SK-N-SH treated with all-trans-retinoic acid at 6 μM for 48 hours (cell line): ENCODE measurements around the gene LCE2A.

Experiments
- TOX ChIP-seq: fragments of 250-450 bp; sonication (Bioruptor Pico); IDR thresholded peaks from 2 replicates; pipeline ENCODE4 v1.8.0; 2021; ENCODE audit warnings: mild to moderate bottlenecking, moderate library complexity, borderline replicate concordance
- ZFP3 ChIP-seq: fragments of 250-450 bp; sonication (Bioruptor Pico); IDR thresholded peaks from 2 replicates; pipeline ENCODE4 v1.5.0; 2020; ENCODE audit warnings: mild to moderate bottlenecking, moderate library complexity
- ZFP30 ChIP-seq: fragments of 450-650 bp; formaldehyde crosslinking; IDR thresholded peaks from 2 replicates; pipeline ENCODE4 v1.5.0; 2022; ENCODE audit warnings: mild to moderate bottlenecking, moderate library complexity
- TF ChIP-seq, protein P1 (sequence below): fragments of 250-450 bp; sonication (Bioruptor Pico); IDR thresholded peaks from 2 replicates; pipeline ENCODE4 v1.5.1; 2020; ENCODE audit warnings: low read depth, mild to moderate bottlenecking, moderate library complexity
- TF ChIP-seq, protein P2 (sequence below): fragments of 250-450 bp; sonication (Bioruptor Pico); IDR thresholded peaks from 2 replicates; pipeline ENCODE4 v1.8.0; 2020; ENCODE audit warnings: mild to moderate bottlenecking, moderate library complexity, borderline replicate concordance
- TF ChIP-seq, protein P3 (sequence below): fragments of 250-450 bp; sonication (Bioruptor Pico); IDR thresholded peaks from 2 replicates; pipeline ENCODE4 v1.5.0; 2020; ENCODE audit warnings: mild to moderate bottlenecking, moderate library complexity
- TF ChIP-seq, protein P4 (sequence below): fragments of 250-450 bp; sonication (Bioruptor Pico); IDR thresholded peaks from 2 replicates; pipeline ENCODE4 v1.5.1; 2021; ENCODE audit warnings: mild to moderate bottlenecking, moderate library complexity

DNA sequence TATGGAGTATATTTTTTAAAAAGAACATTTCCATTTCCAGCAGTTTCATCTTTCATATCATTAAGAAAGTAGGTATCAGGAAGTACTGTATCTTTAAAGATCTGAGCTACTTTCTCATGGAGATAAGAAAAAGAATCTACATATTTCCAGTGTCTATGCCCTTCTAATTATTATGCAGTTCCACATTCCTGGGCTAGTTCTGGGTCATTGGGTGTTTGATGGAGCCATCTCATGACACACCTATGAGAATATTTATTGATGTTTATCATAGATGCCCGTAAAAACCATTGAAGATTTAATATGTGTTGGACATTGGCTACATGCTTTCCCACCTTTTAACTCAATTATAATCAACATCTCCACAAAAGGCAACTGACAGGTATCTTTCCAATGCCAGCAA lies 30.8 kb downstream of the LCE2A start:
- TF ChIP-seq ZFP3 (no peak), ZFP30 (CRISPR knock-in tag) (no peak), TOX (CRISPR knock-in tag) (no peak)
- TF ChIP-seq, protein P1, sequence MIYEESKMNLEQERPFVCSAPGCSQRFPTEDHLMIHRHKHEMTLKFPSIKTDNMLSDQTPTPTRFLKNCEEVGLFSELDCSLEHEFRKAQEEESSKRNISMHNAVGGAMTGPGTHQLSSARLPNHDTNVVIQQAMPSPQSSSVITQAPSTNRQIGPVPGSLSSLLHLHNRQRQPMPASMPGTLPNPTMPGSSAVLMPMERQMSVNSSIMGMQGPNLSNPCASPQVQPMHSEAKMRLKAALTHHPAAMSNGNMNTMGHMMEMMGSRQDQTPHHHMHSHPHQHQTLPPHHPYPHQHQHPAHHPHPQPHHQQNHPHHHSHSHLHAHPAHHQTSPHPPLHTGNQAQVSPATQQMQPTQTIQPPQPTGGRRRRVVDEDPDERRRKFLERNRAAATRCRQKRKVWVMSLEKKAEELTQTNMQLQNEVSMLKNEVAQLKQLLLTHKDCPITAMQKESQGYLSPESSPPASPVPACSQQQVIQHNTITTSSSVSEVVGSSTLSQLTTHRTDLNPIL (CRISPR knock-in tag): no peak
- TF ChIP-seq, protein P2, sequence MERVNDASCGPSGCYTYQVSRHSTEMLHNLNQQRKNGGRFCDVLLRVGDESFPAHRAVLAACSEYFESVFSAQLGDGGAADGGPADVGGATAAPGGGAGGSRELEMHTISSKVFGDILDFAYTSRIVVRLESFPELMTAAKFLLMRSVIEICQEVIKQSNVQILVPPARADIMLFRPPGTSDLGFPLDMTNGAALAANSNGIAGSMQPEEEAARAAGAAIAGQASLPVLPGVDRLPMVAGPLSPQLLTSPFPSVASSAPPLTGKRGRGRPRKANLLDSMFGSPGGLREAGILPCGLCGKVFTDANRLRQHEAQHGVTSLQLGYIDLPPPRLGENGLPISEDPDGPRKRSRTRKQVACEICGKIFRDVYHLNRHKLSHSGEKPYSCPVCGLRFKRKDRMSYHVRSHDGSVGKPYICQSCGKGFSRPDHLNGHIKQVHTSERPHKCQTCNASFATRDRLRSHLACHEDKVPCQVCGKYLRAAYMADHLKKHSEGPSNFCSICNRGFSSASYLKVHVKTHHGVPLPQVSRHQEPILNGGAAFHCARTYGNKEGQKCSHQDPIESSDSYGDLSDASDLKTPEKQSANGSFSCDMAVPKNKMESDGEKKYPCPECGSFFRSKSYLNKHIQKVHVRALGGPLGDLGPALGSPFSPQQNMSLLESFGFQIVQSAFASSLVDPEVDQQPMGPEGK: no peak
- TF ChIP-seq, protein P3, sequence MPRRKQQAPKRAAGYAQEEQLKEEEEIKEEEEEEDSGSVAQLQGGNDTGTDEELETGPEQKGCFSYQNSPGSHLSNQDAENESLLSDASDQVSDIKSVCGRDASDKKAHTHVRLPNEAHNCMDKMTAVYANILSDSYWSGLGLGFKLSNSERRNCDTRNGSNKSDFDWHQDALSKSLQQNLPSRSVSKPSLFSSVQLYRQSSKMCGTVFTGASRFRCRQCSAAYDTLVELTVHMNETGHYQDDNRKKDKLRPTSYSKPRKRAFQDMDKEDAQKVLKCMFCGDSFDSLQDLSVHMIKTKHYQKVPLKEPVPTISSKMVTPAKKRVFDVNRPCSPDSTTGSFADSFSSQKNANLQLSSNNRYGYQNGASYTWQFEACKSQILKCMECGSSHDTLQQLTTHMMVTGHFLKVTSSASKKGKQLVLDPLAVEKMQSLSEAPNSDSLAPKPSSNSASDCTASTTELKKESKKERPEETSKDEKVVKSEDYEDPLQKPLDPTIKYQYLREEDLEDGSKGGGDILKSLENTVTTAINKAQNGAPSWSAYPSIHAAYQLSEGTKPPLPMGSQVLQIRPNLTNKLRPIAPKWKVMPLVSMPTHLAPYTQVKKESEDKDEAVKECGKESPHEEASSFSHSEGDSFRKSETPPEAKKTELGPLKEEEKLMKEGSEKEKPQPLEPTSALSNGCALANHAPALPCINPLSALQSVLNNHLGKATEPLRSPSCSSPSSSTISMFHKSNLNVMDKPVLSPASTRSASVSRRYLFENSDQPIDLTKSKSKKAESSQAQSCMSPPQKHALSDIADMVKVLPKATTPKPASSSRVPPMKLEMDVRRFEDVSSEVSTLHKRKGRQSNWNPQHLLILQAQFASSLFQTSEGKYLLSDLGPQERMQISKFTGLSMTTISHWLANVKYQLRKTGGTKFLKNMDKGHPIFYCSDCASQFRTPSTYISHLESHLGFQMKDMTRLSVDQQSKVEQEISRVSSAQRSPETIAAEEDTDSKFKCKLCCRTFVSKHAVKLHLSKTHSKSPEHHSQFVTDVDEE (CRISPR knock-in tag): no peak
- TF ChIP-seq, protein P4, sequence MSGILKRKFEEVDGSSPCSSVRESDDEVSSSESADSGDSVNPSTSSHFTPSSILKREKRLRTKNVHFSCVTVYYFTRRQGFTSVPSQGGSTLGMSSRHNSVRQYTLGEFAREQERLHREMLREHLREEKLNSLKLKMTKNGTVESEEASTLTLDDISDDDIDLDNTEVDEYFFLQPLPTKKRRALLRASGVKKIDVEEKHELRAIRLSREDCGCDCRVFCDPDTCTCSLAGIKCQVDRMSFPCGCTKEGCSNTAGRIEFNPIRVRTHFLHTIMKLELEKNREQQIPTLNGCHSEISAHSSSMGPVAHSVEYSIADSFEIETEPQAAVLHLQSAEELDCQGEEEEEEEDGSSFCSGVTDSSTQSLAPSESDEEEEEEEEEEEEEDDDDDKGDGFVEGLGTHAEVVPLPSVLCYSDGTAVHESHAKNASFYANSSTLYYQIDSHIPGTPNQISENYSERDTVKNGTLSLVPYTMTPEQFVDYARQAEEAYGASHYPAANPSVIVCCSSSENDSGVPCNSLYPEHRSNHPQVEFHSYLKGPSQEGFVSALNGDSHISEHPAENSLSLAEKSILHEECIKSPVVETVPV (CRISPR knock-in tag): no peak
